Astrocyte (in vitro differentiated cells and primary cell): ENCODE data around the gene RPL4.

Experiments
- EZH2 ChIP-seq: IDR thresholded peaks from 2 replicates; pipeline ENCODE4 v1.6.1; 2012; ENCODE audit warnings: mild to moderate bottlenecking, low read length, inconsistent platforms; ENCODE audit not compliant: insufficient read depth
- TF ChIP-seq, protein P1 (sequence below): IDR thresholded peaks from 2 replicates; pipeline ENCODE4 v1.5.1; 2011; ENCODE audit warnings: low read depth, mild to moderate bottlenecking, inconsistent platforms, low read length, moderate library complexity; ENCODE audit not compliant: insufficient read depth

DNA sequence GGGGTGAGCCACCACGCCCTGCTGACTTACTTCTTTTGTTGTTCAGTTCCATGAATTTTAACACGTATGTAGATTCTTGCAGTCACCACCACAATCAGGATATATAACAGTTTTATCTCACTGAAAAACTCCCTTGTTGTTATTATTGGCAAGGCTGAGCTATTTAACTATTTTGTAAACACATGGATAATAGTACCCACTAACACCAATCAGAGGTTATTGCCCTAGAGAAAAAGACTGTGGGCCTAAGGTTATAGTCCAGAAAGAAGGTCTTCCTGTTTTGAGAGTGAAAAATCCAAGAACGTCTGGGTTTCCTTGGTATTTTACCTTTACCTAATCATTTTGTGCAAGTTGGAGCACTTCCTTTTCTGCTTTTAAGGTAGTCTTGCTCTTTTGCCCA lies 9.9 kb upstream of the RPL4 start:
- TF ChIP-seq, protein P1, sequence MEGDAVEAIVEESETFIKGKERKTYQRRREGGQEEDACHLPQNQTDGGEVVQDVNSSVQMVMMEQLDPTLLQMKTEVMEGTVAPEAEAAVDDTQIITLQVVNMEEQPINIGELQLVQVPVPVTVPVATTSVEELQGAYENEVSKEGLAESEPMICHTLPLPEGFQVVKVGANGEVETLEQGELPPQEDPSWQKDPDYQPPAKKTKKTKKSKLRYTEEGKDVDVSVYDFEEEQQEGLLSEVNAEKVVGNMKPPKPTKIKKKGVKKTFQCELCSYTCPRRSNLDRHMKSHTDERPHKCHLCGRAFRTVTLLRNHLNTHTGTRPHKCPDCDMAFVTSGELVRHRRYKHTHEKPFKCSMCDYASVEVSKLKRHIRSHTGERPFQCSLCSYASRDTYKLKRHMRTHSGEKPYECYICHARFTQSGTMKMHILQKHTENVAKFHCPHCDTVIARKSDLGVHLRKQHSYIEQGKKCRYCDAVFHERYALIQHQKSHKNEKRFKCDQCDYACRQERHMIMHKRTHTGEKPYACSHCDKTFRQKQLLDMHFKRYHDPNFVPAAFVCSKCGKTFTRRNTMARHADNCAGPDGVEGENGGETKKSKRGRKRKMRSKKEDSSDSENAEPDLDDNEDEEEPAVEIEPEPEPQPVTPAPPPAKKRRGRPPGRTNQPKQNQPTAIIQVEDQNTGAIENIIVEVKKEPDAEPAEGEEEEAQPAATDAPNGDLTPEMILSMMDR, result no peak
- no peak for TF ChIP-seq EZH2
